ENCODE measurements around the gene SLC38A8. TPM values are rescaled to one million over a fixed set of nuclear protein-coding genes. Genes with fewer than 3 reads are reported as not detected.

SLC38A8 gene
- total and polyA plus RNA-seq, 2 donors (not counting 1 experiment from before 2014, with no cell fraction given): not detected

- no peaks in the 10 kb centered on the region for H3K9me3 Mint-ChIP-seq (ENCODE audit: insufficient read depth)
- H3K27me3 Mint-ChIP-seq: no peaks in the 10 kb centered on the region
- no peak overlapping the region for H3K9ac ChIP-seq (ENCODE audit: low read length)
- no peak overlapping the region for H3K27ac ChIP-seq (ENCODE audit: low read length in 2 of 2)
- intact Hi-C loops (cut with micrococcal nuclease): loop anchor here (5.0 to 10.0 kb wide), 2 partner anchors 56 to 418 kb away; partner anchors contain the start of gene MEAK7
- peaks cover 59% of the 10 kb centered on the region for H4K20me1 ChIP-seq (ENCODE audit: control insufficient read depth, insufficient read depth, low read length, poor library complexity, severe bottlenecking)
- 93% methylated on average over 11 of the region's 11 CpGs for WGBS (ENCODE audit: insufficient coverage)
- H3K4me2 ChIP-seq (replicated peaks; ENCODE audit: low read depth, low read length, poor library complexity, severe bottlenecking): peak overlapping the region; percentile 44
- ATAC-seq (ENCODE audit: low read depth) (no peak), DNase-seq (no peak)
- no peak overlapping the region for H3K4me3 ChIP-seq (ENCODE audit: control extremely low read depth in 1 of 5, extremely low read depth in 1 of 5, insufficient read depth in 1 of 5, low read depth in 2 of 5, low read length in 4 of 5)
- ChIA-PET POLR2A (no interaction called here), CTCF (interaction anchor here (0.6 to 6.1 kb wide), 7 partner anchors 21 to 240 kb away, joined by 3 to 60 read pairs (median 7); partner anchors contain the start of genes MBTPS1 and TAF1C)
- H2AFZ ChIP-seq (ENCODE audit: insufficient read depth, low read depth, low read length, poor library complexity, severe bottlenecking): no peak overlapping the region
- no peak overlapping the region for H3K27ac Mint-ChIP-seq
- peaks cover 28 to 40% of the 10 kb centered on the region in 2 donors for H3K4me1 ChIP-seq (ENCODE audit: control insufficient read depth in 2 of 2, insufficient read depth in 2 of 2, low read length in 2 of 2)
- no peaks in the 10 kb centered on the region for H3K27me3 ChIP-seq (replicated peaks in 1 of 4; ENCODE audit: control extremely low read depth in 1 of 4, control insufficient read depth in 3 of 4, insufficient read depth in 4 of 4, low read length in 3 of 4)
- H3K4me3 Mint-ChIP-seq: peak overlapping the region; percentile 23
- peaks cover 9% of the 10 kb centered on the region for H3K79me2 ChIP-seq (ENCODE audit: control insufficient read depth, insufficient read depth, low read length)
- H3K36me3 ChIP-seq (replicated peaks in 1 of 2; ENCODE audit: control extremely low read depth in 1 of 2, control insufficient read depth in 1 of 2, extremely low read depth in 1 of 2, insufficient read depth in 2 of 2, low read length in 1 of 2): peaks cover 0 to 67% of the 10 kb centered on the region in 2 experiments
- H3K4me1 Mint-ChIP-seq: peaks cover 41% of the 10 kb centered on the region
- TF ChIP-seq, protein P1, sequence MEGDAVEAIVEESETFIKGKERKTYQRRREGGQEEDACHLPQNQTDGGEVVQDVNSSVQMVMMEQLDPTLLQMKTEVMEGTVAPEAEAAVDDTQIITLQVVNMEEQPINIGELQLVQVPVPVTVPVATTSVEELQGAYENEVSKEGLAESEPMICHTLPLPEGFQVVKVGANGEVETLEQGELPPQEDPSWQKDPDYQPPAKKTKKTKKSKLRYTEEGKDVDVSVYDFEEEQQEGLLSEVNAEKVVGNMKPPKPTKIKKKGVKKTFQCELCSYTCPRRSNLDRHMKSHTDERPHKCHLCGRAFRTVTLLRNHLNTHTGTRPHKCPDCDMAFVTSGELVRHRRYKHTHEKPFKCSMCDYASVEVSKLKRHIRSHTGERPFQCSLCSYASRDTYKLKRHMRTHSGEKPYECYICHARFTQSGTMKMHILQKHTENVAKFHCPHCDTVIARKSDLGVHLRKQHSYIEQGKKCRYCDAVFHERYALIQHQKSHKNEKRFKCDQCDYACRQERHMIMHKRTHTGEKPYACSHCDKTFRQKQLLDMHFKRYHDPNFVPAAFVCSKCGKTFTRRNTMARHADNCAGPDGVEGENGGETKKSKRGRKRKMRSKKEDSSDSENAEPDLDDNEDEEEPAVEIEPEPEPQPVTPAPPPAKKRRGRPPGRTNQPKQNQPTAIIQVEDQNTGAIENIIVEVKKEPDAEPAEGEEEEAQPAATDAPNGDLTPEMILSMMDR (IDR thresholded peaks at IDR 0.05): no peak
- TF ChIP-seq EZH2 (IDR thresholded peaks at IDR 0.05; ENCODE audit: borderline replicate concordance, insufficient read depth, low read depth, low read length, poor library complexity, severe bottlenecking): no peak
- no peaks in the 10 kb centered on the region for H3K9me3 ChIP-seq (ENCODE audit: control extremely low read depth in 1 of 3, control insufficient read depth in 2 of 3, insufficient read depth in 1 of 3, low read length in 2 of 3)
Observed at GRCh38 chr16:84086341-84086740, 43.7 kb upstream of the SLC38A8 start.

DNA sequence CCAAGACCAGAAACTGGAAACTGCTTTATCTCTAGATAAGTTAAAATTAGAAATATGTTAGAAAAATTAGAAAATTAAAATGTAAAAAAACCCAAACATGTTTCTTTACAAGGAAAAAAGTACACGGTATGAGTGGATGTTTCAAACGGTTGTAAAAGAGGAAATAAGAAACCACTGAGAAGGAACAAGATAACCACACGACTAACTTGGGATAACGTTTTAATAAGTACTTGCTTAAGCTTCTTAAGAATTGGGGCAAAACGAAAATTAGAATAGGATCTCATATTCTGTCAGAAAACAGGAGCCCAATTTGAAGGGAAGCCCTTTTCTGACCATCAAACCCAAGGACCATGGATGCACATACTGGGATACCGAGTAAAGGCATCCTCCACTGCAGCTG is 43.2 kb upstream of the SLC38A8 start:
- TF ChIP-seq, protein P1 (IDR thresholded peaks at IDR 0.05): no peak
- TF ChIP-seq EZH2 (IDR thresholded peaks at IDR 0.05; ENCODE audit: borderline replicate concordance, insufficient read depth, low read depth, low read length, poor library complexity, severe bottlenecking): no peak
- peaks cover 65% of the 10 kb centered on the region for H4K20me1 ChIP-seq (ENCODE audit: control insufficient read depth, insufficient read depth, low read length, poor library complexity, severe bottlenecking)
- H3K4me1 ChIP-seq (ENCODE audit: control insufficient read depth in 2 of 2, insufficient read depth in 2 of 2, low read length in 2 of 2): peaks cover 28 to 40% of the 10 kb centered on the region in 2 donors
- DNase-seq (peak; percentile 57), ATAC-seq (ENCODE audit: low read depth) (peak; percentile 42)
- H3K36me3 ChIP-seq (replicated peaks in 1 of 2; ENCODE audit: control extremely low read depth in 1 of 2, control insufficient read depth in 1 of 2, extremely low read depth in 1 of 2, insufficient read depth in 2 of 2, low read length in 1 of 2): peaks cover 0 to 66% of the 10 kb centered on the region in 2 experiments
- no peaks in the 10 kb centered on the region for H3K27me3 Mint-ChIP-seq
- POLR2A ChIA-PET: interaction anchor here (1.1 kb wide), 1 partner anchor 31 kb away, joined by 5 read pairs; the partner anchor contains the start of gene MBTPS1
- H3K4me1 Mint-ChIP-seq: peaks cover 41% of the 10 kb centered on the region
- CTCF ChIA-PET: interaction anchor here (0.6 to 6.1 kb wide), 7 partner anchors 20 to 240 kb away, joined by 3 to 60 read pairs (median 7); partner anchors contain the start of genes MBTPS1 and TAF1C
- no peaks in the 10 kb centered on the region for H3K9me3 ChIP-seq (ENCODE audit: control extremely low read depth in 1 of 3, control insufficient read depth in 2 of 3, insufficient read depth in 1 of 3, low read length in 2 of 3)
- no peaks in the 10 kb centered on the region for H3K27me3 ChIP-seq (replicated peaks in 1 of 4; ENCODE audit: control extremely low read depth in 1 of 4, control insufficient read depth in 3 of 4, insufficient read depth in 4 of 4, low read length in 3 of 4)
- intact Hi-C loops (cut with micrococcal nuclease): loop anchor here (5.0 to 10.0 kb wide), 2 partner anchors 57 to 419 kb away; partner anchors contain the start of gene MEAK7
- H3K9ac ChIP-seq (ENCODE audit: low read length): no peak overlapping the region
- no peak overlapping the region for H3K4me3 ChIP-seq (ENCODE audit: control extremely low read depth in 1 of 5, extremely low read depth in 1 of 5, insufficient read depth in 1 of 5, low read depth in 2 of 5, low read length in 4 of 5)
- peak overlapping the region; percentile 44 for H3K4me2 ChIP-seq (replicated peaks; ENCODE audit: low read depth, low read length, poor library complexity, severe bottlenecking)
- H3K79me2 ChIP-seq (ENCODE audit: control insufficient read depth, insufficient read depth, low read length): peaks cover 11% of the 10 kb centered on the region
- peak overlapping the region; percentile 23 for H3K4me3 Mint-ChIP-seq
- H2AFZ ChIP-seq (ENCODE audit: insufficient read depth, low read depth, low read length, poor library complexity, severe bottlenecking): no peak overlapping the region
- H3K9me3 Mint-ChIP-seq (ENCODE audit: insufficient read depth): no peaks in the 10 kb centered on the region
- 0% methylated on average over 2 of the region's 6 CpGs for WGBS (ENCODE audit: insufficient coverage)
- no peak overlapping the region for H3K27ac ChIP-seq (ENCODE audit: low read length in 2 of 2)
- peak overlapping the region; percentile 32 for H3K27ac Mint-ChIP-seq
